ENCODE measurements around the gene GAS1.

GAS1 gene

DNA sequence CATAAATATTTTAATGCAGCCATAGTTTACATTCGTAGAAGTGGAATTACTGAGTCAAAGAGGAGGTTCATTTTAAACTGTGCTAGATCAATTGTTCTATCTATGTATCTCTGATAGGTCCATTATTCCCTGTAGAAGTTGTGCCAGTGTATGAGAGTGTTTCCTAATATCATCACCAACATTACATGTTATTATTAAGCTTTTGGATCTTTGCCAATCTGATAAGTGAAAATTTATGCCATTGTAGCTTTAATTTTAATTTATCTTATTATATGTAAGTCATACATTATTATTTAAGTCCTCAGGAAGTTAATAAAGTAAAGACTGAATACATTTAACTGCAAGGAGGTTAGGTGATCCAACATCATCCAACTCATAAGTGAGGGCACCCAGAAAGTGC lies 10.9 kb upstream of the GAS1 start:
- TF ChIP-seq, protein P1, sequence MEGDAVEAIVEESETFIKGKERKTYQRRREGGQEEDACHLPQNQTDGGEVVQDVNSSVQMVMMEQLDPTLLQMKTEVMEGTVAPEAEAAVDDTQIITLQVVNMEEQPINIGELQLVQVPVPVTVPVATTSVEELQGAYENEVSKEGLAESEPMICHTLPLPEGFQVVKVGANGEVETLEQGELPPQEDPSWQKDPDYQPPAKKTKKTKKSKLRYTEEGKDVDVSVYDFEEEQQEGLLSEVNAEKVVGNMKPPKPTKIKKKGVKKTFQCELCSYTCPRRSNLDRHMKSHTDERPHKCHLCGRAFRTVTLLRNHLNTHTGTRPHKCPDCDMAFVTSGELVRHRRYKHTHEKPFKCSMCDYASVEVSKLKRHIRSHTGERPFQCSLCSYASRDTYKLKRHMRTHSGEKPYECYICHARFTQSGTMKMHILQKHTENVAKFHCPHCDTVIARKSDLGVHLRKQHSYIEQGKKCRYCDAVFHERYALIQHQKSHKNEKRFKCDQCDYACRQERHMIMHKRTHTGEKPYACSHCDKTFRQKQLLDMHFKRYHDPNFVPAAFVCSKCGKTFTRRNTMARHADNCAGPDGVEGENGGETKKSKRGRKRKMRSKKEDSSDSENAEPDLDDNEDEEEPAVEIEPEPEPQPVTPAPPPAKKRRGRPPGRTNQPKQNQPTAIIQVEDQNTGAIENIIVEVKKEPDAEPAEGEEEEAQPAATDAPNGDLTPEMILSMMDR (IDR thresholded peaks at IDR 0.05; ENCODE audit: low read depth, low read length): no peak
- H3K27me3 ChIP-seq: peaks cover 30% of the 10 kb centered on the region
- no peak overlapping the region for H3K4me3 ChIP-seq (ENCODE audit: low read depth, low read length)
- no peaks in the 10 kb centered on the region for H3K36me3 ChIP-seq
- H3K4me1 ChIP-seq: 0 out of 2 replicates have a peak, but pooled peaks cover 2% of the 10 kb centered on the region
- no peaks in the 10 kb centered on the region for H3K9me3 ChIP-seq
- DNase-seq: no peak

DNA sequence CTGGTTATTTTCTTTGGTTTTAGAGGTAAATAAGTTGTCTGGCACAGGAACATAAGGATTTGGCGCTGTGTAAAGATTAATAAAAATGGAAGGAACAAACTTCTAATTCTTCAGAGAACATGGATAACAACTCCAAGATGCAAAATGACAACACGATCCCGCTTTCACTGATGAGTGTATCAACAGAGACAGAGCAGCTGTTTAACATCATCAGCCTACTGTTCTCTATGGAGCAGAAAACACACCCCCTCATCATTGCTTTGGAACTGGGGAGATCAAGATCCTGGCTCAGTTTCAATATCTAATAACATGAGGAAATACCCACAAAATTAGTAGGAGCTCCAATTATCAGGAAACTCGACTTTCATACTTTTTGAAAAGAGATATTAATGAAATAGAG lies 8.3 kb upstream of the GAS1 start:
- no peak for DNase-seq
- Histone ChIP-seq H3K36me3 (no peaks in the 10 kb centered on the region), H3K27me3 (peaks cover 26% of the 10 kb centered on the region), H3K4me3 (ENCODE audit: low read depth, low read length) (no peak overlapping the region), H3K9me3 (no peaks in the 10 kb centered on the region), H3K4me1 (0 out of 2 replicates have a peak, but pooled peaks cover 2% of the 10 kb centered on the region)
- TF ChIP-seq, protein P1 (IDR thresholded peaks at IDR 0.05; ENCODE audit: low read depth, low read length): no peak

DNA sequence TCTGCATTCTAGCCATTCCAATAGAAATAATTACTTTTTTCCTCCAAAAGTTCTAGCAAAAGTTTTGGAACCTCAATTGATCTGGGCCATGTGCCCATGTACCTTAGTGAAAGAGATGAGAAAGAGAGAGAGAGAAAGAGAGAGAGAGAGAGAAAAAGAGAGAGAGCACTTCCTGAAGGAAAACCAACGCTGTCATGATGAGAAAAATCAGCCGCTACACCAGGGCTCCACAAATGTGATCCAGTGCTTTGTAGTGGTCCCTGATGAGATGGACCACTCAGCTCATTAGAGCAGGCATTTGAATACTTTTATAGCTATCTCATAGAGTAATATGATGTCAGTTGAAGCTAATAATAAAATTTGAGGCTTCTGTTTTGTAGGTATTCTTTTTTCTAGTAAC lies 7.7 kb upstream of the GAS1 start:
- TF ChIP-seq, protein P1 (IDR thresholded peaks at IDR 0.05; ENCODE audit: low read depth, low read length): no peak
- no peaks in the 10 kb centered on the region for H3K9me3 ChIP-seq
- peaks cover 21% of the 10 kb centered on the region for H3K27me3 ChIP-seq
- no peak overlapping the region for H3K4me3 ChIP-seq (ENCODE audit: low read depth, low read length)
- H3K4me1 ChIP-seq: 0 out of 2 replicates have a peak, but pooled peaks cover 2% of the 10 kb centered on the region
- DNase-seq: no peak
- H3K36me3 ChIP-seq: no peaks in the 10 kb centered on the region

DNA sequence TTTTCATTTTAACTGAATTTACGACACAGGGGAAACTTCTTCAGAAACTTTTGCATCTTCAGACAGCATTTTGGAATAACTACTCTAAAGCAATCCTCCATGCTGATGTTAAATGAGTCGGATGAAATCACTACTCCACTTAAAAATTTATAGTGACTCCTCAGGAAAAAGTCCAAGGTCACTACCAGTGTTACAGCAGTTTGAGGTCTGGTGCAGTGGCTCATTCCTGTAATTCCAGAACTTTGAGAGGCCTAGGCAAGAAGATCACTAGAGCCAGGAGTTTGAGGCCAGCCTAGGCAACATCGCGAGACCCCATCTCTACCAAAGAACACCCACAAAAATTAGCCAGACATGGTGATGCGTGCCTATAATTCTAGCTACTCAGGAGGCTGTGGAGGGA lies 5.9 kb upstream of the GAS1 start:
- TF ChIP-seq, protein P1 (IDR thresholded peaks at IDR 0.05; ENCODE audit: low read depth, low read length): no peak
- Histone ChIP-seq H3K9me3 (no peaks in the 10 kb centered on the region), H3K4me1 (0 out of 2 replicates have a peak, but pooled peaks cover under 1% of the 10 kb centered on the region), H3K4me3 (ENCODE audit: low read depth, low read length) (no peak overlapping the region), H3K27me3 (peaks cover 8% of the 10 kb centered on the region), H3K36me3 (no peaks in the 10 kb centered on the region)
- DNase-seq: no peak

DNA sequence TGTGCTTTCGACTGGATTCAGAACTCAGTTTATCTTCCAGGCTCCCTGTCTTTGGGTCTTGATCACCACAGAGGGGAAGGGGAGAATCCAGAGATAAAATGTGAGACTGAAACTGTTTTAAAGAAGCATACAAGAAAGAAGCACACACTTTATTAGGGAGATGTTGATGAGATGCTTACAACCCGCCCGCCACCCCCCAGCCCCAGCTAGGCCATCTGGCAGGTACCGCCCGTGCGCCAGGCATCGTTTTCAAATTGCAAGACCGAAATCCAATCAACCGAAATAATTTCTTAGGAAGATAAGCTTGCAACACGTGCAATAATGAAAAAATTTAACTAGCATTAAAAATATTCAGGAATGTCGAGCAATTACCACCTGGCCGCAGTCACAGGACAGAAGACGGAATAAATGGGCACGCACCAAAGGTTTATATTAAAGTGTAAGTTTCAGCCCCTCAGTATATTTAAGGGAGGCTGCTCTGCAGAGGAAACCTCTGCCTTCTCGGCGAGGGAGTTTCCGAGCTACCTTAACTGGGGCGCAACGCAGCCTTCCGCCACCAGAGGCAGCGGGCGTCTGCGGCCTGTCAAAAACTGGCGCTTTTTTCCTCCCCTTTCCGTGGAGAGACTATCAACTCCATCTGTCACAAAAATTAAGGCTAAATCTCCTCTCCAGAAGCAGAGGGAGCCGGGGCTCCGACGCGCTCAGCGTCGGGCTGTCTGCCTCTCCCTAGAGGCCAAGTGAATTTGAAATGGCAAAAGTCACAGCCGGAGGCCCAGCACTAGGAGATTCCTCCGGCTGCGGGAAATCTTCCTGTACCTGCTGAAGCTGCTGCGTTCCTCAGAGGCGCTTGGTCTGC lies 996 bp upstream of the GAS1 start:
- no peaks in the 10 kb centered on the region for H3K36me3 ChIP-seq
- peak overlapping the region; percentile 71 for H3K4me3 ChIP-seq (ENCODE audit: low read depth, low read length)
- peak; percentile 78 for DNase-seq
- H3K27me3 ChIP-seq: peaks cover 28% of the 10 kb centered on the region
- H3K4me1 ChIP-seq: no peaks in the 10 kb centered on the region
- H3K9me3 ChIP-seq: no peaks in the 10 kb centered on the region
- TF ChIP-seq, protein P1 (IDR thresholded peaks at IDR 0.05; ENCODE audit: low read depth, low read length): peak; percentile 75
